GM20431 (cell line): ENCODE data around the gene ERC2.

Experiments
- in situ Hi-C: fragments of 300-500 bp; cut with MseI, MboI; formaldehyde crosslinking; loops from one replicate; pipeline ENCODE4 v1.15.0; 2020; ENCODE audit warnings: low sequenced_read_pairs; ENCODE audit not compliant: unreplicated experiment

Gene ERC2

GRCh38 chr3:55823001-55823400 lies 645.3 kb downstream of the ERC2 start:
- in situ Hi-C loops = no loop called here

- in situ Hi-C loops = no loop called here
Observed at GRCh38 chr3:55819005-55819404, 649.3 kb downstream of the ERC2 start.

- in situ Hi-C loops = no loop called here
Observed at GRCh38 chr3:55818485-55818884, 649.8 kb downstream of the ERC2 start.

- in situ Hi-C loops = no loop called here
Observed at GRCh38 chr3:55816794-55817576, 651.3 kb downstream of the ERC2 start.

- in situ Hi-C loops = no loop called here
Observed at GRCh38 chr3:55815262-55815661, 653.0 kb downstream of the ERC2 start.

GRCh38 chr3:55813268-55814097 lies 654.8 kb downstream of the ERC2 start:
- in situ Hi-C loops = no loop called here

- in situ Hi-C loops = no loop called here
Observed at GRCh38 chr3:55812394-55813013, 655.8 kb downstream of the ERC2 start.

GRCh38 chr3:55807210-55807609 lies 661.1 kb downstream of the ERC2 start:
- in situ Hi-C loops = no loop called here

GRCh38 chr3:55805169-55805568 lies 663.1 kb downstream of the ERC2 start:
- in situ Hi-C loops = no loop called here

- in situ Hi-C loops = no loop called here
Observed at GRCh38 chr3:55804170-55805095, 663.8 kb downstream of the ERC2 start.

GRCh38 chr3:55802816-55803215 lies 665.5 kb downstream of the ERC2 start:
- in situ Hi-C loops = no loop called here

GRCh38 chr3:55801676-55802075 lies 666.6 kb downstream of the ERC2 start:
- in situ Hi-C loops = no loop called here

GRCh38 chr3:55801068-55801467 lies 667.2 kb downstream of the ERC2 start:
- in situ Hi-C loops = no loop called here

GRCh38 chr3:55797775-55798174 lies 670.5 kb downstream of the ERC2 start:
- in situ Hi-C loops = no loop called here

- in situ Hi-C loops = no loop called here
Observed at GRCh38 chr3:55797084-55797483, 671.2 kb downstream of the ERC2 start.

- in situ Hi-C loops = no loop called here
Observed at GRCh38 chr3:55796533-55796932, 671.7 kb downstream of the ERC2 start.

GRCh38 chr3:55795746-55796145 lies 672.5 kb downstream of the ERC2 start:
- in situ Hi-C loops = no loop called here

GRCh38 chr3:55795296-55795695 lies 673.0 kb downstream of the ERC2 start:
- in situ Hi-C loops = no loop called here

GRCh38 chr3:55792742-55793141 lies 675.5 kb downstream of the ERC2 start:
- in situ Hi-C loops = no loop called here

- in situ Hi-C loops = no loop called here
Observed at GRCh38 chr3:55792009-55792408, 676.3 kb downstream of the ERC2 start.
